ENCODE measurements around the gene CNBP. TPM values are rescaled to one million over a fixed set of nuclear protein-coding genes. Genes with fewer than 3 reads are reported as not detected.

Gene CNBP
- total and polyA plus RNA-seq, 2 of the 13 experiments (the other 11 are each of a cell fraction or from before 2014, with no cell fraction given) = 282 to 354 TPM

GRCh38 chr3:129128357-129129155 is 55.1 kb downstream of the CNBP start:
- in situ Hi-C loops (cut with HindIII; ENCODE audit: extremely low pct_ligation_motif_present, low pct_unique_long_range_greater_than_20kb) (no loop called here), intact Hi-C loops (cut with micrococcal nuclease; ENCODE audit: unreplicated experiment) (no loop called here)
- TF ChIP-seq AGO2 (optimal IDR thresholded peaks at IDR 0.05; ENCODE audit: low read depth, low read length) = peak; percentile 29
- TF ChIP-seq, protein P1, sequence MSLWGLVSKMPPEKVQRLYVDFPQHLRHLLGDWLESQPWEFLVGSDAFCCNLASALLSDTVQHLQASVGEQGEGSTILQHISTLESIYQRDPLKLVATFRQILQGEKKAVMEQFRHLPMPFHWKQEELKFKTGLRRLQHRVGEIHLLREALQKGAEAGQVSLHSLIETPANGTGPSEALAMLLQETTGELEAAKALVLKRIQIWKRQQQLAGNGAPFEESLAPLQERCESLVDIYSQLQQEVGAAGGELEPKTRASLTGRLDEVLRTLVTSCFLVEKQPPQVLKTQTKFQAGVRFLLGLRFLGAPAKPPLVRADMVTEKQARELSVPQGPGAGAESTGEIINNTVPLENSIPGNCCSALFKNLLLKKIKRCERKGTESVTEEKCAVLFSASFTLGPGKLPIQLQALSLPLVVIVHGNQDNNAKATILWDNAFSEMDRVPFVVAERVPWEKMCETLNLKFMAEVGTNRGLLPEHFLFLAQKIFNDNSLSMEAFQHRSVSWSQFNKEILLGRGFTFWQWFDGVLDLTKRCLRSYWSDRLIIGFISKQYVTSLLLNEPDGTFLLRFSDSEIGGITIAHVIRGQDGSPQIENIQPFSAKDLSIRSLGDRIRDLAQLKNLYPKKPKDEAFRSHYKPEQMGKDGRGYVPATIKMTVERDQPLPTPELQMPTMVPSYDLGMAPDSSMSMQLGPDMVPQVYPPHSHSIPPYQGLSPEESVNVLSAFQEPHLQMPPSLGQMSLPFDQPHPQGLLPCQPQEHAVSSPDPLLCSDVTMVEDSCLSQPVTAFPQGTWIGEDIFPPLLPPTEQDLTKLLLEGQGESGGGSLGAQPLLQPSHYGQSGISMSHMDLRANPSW (CRISPR knock-in tag; IDR thresholded peaks at IDR 0.05; ENCODE audit: borderline replicate concordance) = no peak
- H3K4me3 ChIP-seq (replicated peaks in 1 of 3; ENCODE audit: insufficient read depth in 1 of 3, low read depth in 2 of 3, low read length in 3 of 3) = no peak overlapping the region
- H3K27ac ChIP-seq (ENCODE audit: extremely low read length, insufficient read depth, low read length) = no peak overlapping the region
- no peaks in the 10 kb centered on the region for H3K27me3 ChIP-seq (ENCODE audit: control insufficient read depth in 1 of 2, insufficient read depth in 2 of 2, low read length in 2 of 2)
- H2AFZ ChIP-seq (ENCODE audit: low read length) = no peak overlapping the region
- ChIA-PET POLR2A (interaction anchor here (0.8 kb wide), 2 partner anchors 8 to 121 kb away, joined by 3 read pairs; partner anchors contain the start of gene COPG1), CTCF (ENCODE audit: low intra/inter-chr PET ratio, low total read pairs) (no interaction called here)
- no peaks in the 10 kb centered on the region for H3K79me2 ChIP-seq (ENCODE audit: insufficient read depth, low read length)
- FAIRE-seq = no peak
- no peak for ATAC-seq
- no peaks in the 10 kb centered on the region for H3K9me3 ChIP-seq (ENCODE audit: low read length)
- BruUV-seq (replicated peaks) = no TSS peak
- peaks cover 14 to 36% of the 10 kb centered on the region in 2 experiments for H3K36me3 ChIP-seq (replicated peaks in 1 of 2; ENCODE audit: control insufficient read depth in 1 of 2, insufficient read depth in 2 of 2, low read length in 2 of 2)
- peaks cover 5% of the 10 kb centered on the region for H3K4me1 ChIP-seq (ENCODE audit: insufficient read depth, low read length)
- H4K20me1 ChIP-seq (ENCODE audit: insufficient read depth, low read length) = no peaks in the 10 kb centered on the region
- H3K4me2 ChIP-seq (ENCODE audit: low read depth, low read length) = no peak overlapping the region
- no peak overlapping the region for H3K9ac ChIP-seq (ENCODE audit: insufficient read depth, low read depth, low read length)
- no peak for DNase-seq (ENCODE audit: low spot score)
- 97% methylated on average over 12 of the region's 16 CpGs for WGBS (ENCODE audit: low lambda C conversion rate)

GRCh38 chr3:129126726-129127280 is 56.9 kb downstream of the CNBP start:
- DNase-seq (ENCODE audit: low spot score) = no peak
- Histone ChIP-seq H4K20me1 (ENCODE audit: insufficient read depth, low read length) (no peaks in the 10 kb centered on the region), H2AFZ (ENCODE audit: low read length) (no peak overlapping the region), H3K4me3 (replicated peaks in 1 of 3; ENCODE audit: insufficient read depth in 1 of 3, low read depth in 2 of 3, low read length in 3 of 3) (no peak overlapping the region), H3K9ac (ENCODE audit: insufficient read depth, low read depth, low read length) (no peak overlapping the region), H3K27me3 (ENCODE audit: control insufficient read depth in 1 of 2, insufficient read depth in 2 of 2, low read length in 2 of 2) (no peaks in the 10 kb centered on the region), H3K4me1 (ENCODE audit: insufficient read depth, low read length) (peaks cover 16% of the 10 kb centered on the region), H3K79me2 (ENCODE audit: insufficient read depth, low read length) (no peaks in the 10 kb centered on the region), H3K9me3 (ENCODE audit: low read length) (no peaks in the 10 kb centered on the region), H3K27ac (ENCODE audit: extremely low read length, insufficient read depth, low read length) (no peak overlapping the region), H3K4me2 (ENCODE audit: low read depth, low read length) (no peak overlapping the region), H3K36me3 (replicated peaks in 1 of 2; ENCODE audit: control insufficient read depth in 1 of 2, insufficient read depth in 2 of 2, low read length in 2 of 2) (peaks cover 8 to 24% of the 10 kb centered on the region in 2 experiments)
- ChIA-PET CTCF (ENCODE audit: low intra/inter-chr PET ratio, low total read pairs) (no interaction called here), POLR2A (no interaction called here)
- TF ChIP-seq AGO2 (optimal IDR thresholded peaks at IDR 0.05; ENCODE audit: low read depth, low read length) (peak; percentile 30), ARNTL (CRISPR knock-in tag; IDR thresholded peaks at IDR 0.05) (no peak)
- in situ Hi-C loops (cut with HindIII; ENCODE audit: extremely low pct_ligation_motif_present, low pct_unique_long_range_greater_than_20kb) = no loop called here
- intact Hi-C loops (cut with micrococcal nuclease; ENCODE audit: unreplicated experiment) = no loop called here
- 92% methylated on average over 5 of the region's 9 CpGs for WGBS (ENCODE audit: low lambda C conversion rate)
- BruUV-seq (replicated peaks) = no TSS peak
- no peak for ATAC-seq
- no peak for FAIRE-seq

All from HepG2 (cell line).